ENCODE results near the gene CAPN15. TPM values are rescaled to one million over a fixed set of nuclear protein-coding genes. Genes with fewer than 3 reads are reported as not detected.

The CAPN15 gene
- polyA plus RNA-seq, 1 of the 3 experiments (the other 2 are of a cell fraction) = 22.9 TPM

DNA sequence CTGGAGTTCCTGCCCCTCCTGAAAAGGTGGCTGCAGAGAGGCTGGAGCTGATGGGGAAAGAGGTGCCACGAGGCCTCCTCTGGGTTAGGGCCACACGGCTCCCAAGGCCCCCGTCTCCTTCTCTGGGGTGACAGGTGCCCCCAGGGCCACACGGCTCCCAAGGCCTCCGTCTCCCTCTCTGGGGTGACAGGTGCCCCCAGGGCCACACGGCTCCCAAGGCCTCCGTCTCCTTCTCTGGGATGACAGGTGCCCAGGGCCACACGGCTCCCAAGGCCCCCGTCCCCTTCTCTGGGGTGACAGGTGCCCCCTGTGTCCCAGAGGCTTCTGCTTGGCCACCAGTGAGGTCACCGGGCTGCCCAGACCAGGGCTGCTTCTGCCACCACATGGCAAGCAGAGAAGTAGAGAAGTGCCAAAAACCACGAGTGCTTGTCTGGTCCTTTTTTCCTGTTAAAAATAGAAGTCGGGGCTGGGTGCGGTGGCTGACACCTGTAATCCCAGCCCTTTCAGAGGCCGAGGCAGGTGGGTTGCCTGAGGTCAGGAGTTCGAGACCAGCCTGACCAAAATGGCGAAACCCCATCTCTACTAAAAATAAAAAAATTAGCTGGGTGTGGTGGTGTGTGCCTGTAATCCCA, 4.1 kb downstream of the CAPN15 start:
- Histone ChIP-seq H3K79me2 (ENCODE audit: insufficient read depth) (peaks cover 90% of the 10 kb centered on the region), H3K9me2 (no peaks in the 10 kb centered on the region), H3F3A (replicated peaks; ENCODE audit: insufficient read depth) (peaks cover 8% of the 10 kb centered on the region), H2AFZ (ENCODE audit: low read depth) (no peak overlapping the region), H3K36me3 (replicated peaks in 1 of 2; ENCODE audit: control insufficient read depth in 1 of 2, insufficient read depth in 2 of 2, low read length in 1 of 2) (peaks cover 0 to 10% of the 10 kb centered on the region in 2 experiments), H3K27me3 (ENCODE audit: insufficient read depth) (no peaks in the 10 kb centered on the region), H3K4me3 (ENCODE audit: low read depth in 2 of 2, low read length in 1 of 2) (no peak overlapping the region), H3K4me1 (ENCODE audit: control insufficient read depth in 1 of 2, insufficient read depth in 2 of 2, low read depth in 1 of 2, low read length in 1 of 2) (peaks cover 0 to 9% of the 10 kb centered on the region in 2 experiments; a peak in 1 of 4 replicates), H3K9ac (no peak overlapping the region), H3K27ac (ENCODE audit: low read depth in 2 of 2, low read length in 1 of 2) (no peak overlapping the region), H3K4me2 (no peak overlapping the region), H3K9me3 (no peaks in the 10 kb centered on the region), H4K20me1 (ENCODE audit: insufficient read depth) (peaks cover 63% of the 10 kb centered on the region)
- ChIA-PET POLR2A (no interaction called here), CTCF (interaction anchor here (1.1 kb wide), 1 partner anchor 12 kb away, joined by 3 read pairs; no protein-coding TSS in a partner anchor)
- DNase-seq = no peak
- no peak for TF ChIP-seq TEAD4 (IDR thresholded peaks at IDR 0.05; ENCODE audit: borderline replicate concordance, insufficient read depth)
- WGBS (ENCODE audit: low lambda C conversion rate) = 96% methylated on average over 14 of the region's 16 CpGs

DNA sequence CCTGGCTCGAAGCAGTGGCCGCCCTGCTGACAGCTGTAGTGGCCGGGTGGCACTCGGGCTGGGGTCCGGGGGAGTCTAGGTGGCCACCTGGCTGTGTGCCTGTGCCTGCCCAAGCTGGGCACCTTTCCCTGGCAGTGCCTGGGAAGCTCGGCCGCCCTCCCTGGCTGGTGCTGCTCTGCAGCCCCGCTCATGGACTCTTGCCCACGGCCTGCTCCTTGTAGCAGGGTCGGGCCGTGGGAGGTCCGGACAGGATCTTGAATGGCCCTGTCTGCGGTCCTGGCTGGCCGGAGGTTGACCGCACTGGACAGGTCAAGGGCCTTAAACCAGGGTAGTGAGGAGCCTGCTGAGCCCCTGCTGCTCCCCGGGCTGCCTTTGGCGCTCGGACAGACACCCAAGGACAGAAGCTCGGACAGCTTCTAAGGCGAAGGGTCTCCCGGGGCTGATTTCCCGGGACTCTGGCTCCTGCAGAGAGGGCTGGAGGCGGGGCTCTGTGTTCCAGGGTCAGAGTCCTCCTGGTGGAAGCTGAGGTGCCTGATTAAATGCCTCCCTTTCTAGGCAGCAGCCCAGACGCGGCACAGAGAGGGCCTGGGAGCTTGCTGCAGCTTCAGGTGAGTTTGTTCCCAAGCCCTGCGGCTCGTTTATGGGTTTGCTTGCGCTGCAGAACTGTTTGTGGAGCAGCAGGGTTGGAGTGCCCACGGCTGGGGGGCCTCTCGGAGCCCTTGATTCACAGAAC, 6.0 kb downstream of the CAPN15 start:
- Histone ChIP-seq H3K9me3 (no peaks in the 10 kb centered on the region), H3K9ac (no peak overlapping the region), H3K27me3 (ENCODE audit: insufficient read depth) (no peaks in the 10 kb centered on the region), H3F3A (replicated peaks; ENCODE audit: insufficient read depth) (peaks cover 4% of the 10 kb centered on the region), H2AFZ (ENCODE audit: low read depth) (no peak overlapping the region), H3K4me3 (ENCODE audit: low read depth in 2 of 2, low read length in 1 of 2) (no peak overlapping the region), H3K4me1 (ENCODE audit: control insufficient read depth in 1 of 2, insufficient read depth in 2 of 2, low read depth in 1 of 2, low read length in 1 of 2) (peaks cover 0 to 9% of the 10 kb centered on the region in 2 experiments; a peak in 1 of 4 replicates), H3K79me2 (ENCODE audit: insufficient read depth) (peaks cover 97% of the 10 kb centered on the region), H3K36me3 (replicated peaks in 1 of 2; ENCODE audit: control insufficient read depth in 1 of 2, insufficient read depth in 2 of 2, low read length in 1 of 2) (peaks cover 0 to 29% of the 10 kb centered on the region in 2 experiments), H3K4me2 (no peak overlapping the region), H3K27ac (ENCODE audit: low read depth in 2 of 2, low read length in 1 of 2) (no peak overlapping the region), H3K9me2 (no peaks in the 10 kb centered on the region), H4K20me1 (ENCODE audit: insufficient read depth) (peaks cover 71% of the 10 kb centered on the region)
- ChIA-PET CTCF (no interaction called here), POLR2A (no interaction called here)
- TF ChIP-seq NRF1 (IDR thresholded peaks at IDR 0.05; ENCODE audit: low read depth, low read length) (no peak), TAF1 (IDR thresholded peaks at IDR 0.05; ENCODE audit: borderline replicate concordance, low read depth, low read length) (no peak), FOSL2 (IDR thresholded peaks at IDR 0.05; ENCODE audit: borderline replicate concordance, low read depth) (no peak), RCOR1 (IDR thresholded peaks at IDR 0.05; ENCODE audit: low read length) (no peak), MAX (IDR thresholded peaks at IDR 0.05; ENCODE audit: low read depth) (no peak), GATA2 (CRISPR knock-in tag; IDR thresholded peaks at IDR 0.05) (no peak), RAD21 (IDR thresholded peaks at IDR 0.05; ENCODE audit: low read length) (no peak), GABPA (IDR thresholded peaks at IDR 0.05; ENCODE audit: low read depth) (no peak), JUND (IDR thresholded peaks at IDR 0.05) (no peak), TCF12 (IDR thresholded peaks at IDR 0.05) (no peak), CHD2 (IDR thresholded peaks at IDR 0.05; ENCODE audit: low read length, partially characterized antibody) (no peak), EZH2phosphoT487 (IDR thresholded peaks at IDR 0.05; ENCODE audit: borderline replicate concordance, low read depth) (no peak), EP300 (IDR thresholded peaks at IDR 0.05; ENCODE audit: borderline replicate concordance in 1 of 2, low read depth in 1 of 2, low read length in 1 of 2) (no peak), TEAD4 (IDR thresholded peaks at IDR 0.05; ENCODE audit: borderline replicate concordance, insufficient read depth) (no peak)
- TF ChIP-seq, protein P1, sequence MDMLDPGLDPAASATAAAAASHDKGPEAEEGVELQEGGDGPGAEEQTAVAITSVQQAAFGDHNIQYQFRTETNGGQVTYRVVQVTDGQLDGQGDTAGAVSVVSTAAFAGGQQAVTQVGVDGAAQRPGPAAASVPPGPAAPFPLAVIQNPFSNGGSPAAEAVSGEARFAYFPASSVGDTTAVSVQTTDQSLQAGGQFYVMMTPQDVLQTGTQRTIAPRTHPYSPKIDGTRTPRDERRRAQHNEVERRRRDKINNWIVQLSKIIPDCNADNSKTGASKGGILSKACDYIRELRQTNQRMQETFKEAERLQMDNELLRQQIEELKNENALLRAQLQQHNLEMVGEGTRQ (IDR thresholded peaks at IDR 0.05; ENCODE audit: borderline replicate concordance, low read depth, low read length) = no peak
- TF ChIP-seq, protein P2, sequence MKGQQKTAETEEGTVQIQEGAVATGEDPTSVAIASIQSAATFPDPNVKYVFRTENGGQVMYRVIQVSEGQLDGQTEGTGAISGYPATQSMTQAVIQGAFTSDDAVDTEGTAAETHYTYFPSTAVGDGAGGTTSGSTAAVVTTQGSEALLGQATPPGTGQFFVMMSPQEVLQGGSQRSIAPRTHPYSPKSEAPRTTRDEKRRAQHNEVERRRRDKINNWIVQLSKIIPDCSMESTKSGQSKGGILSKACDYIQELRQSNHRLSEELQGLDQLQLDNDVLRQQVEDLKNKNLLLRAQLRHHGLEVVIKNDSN (IDR thresholded peaks at IDR 0.05; ENCODE audit: borderline replicate concordance, low read depth) = no peak
- TF ChIP-seq, protein P3, sequence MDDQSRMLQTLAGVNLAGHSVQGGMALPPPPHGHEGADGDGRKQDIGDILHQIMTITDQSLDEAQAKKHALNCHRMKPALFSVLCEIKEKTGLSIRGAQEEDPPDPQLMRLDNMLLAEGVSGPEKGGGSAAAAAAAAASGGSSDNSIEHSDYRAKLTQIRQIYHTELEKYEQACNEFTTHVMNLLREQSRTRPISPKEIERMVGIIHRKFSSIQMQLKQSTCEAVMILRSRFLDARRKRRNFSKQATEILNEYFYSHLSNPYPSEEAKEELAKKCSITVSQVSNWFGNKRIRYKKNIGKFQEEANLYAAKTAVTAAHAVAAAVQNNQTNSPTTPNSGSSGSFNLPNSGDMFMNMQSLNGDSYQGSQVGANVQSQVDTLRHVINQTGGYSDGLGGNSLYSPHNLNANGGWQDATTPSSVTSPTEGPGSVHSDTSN (IDR thresholded peaks at IDR 0.05) = no peak
- TF ChIP-seq, protein P4, sequence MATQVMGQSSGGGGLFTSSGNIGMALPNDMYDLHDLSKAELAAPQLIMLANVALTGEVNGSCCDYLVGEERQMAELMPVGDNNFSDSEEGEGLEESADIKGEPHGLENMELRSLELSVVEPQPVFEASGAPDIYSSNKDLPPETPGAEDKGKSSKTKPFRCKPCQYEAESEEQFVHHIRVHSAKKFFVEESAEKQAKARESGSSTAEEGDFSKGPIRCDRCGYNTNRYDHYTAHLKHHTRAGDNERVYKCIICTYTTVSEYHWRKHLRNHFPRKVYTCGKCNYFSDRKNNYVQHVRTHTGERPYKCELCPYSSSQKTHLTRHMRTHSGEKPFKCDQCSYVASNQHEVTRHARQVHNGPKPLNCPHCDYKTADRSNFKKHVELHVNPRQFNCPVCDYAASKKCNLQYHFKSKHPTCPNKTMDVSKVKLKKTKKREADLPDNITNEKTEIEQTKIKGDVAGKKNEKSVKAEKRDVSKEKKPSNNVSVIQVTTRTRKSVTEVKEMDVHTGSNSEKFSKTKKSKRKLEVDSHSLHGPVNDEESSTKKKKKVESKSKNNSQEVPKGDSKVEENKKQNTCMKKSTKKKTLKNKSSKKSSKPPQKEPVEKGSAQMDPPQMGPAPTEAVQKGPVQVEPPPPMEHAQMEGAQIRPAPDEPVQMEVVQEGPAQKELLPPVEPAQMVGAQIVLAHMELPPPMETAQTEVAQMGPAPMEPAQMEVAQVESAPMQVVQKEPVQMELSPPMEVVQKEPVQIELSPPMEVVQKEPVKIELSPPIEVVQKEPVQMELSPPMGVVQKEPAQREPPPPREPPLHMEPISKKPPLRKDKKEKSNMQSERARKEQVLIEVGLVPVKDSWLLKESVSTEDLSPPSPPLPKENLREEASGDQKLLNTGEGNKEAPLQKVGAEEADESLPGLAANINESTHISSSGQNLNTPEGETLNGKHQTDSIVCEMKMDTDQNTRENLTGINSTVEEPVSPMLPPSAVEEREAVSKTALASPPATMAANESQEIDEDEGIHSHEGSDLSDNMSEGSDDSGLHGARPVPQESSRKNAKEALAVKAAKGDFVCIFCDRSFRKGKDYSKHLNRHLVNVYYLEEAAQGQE (IDR thresholded peaks at IDR 0.05; ENCODE audit: low read depth, low read length) = no peak
- no peak for DNase-seq
- 60% methylated on average over 3 of the region's 30 CpGs for WGBS (ENCODE audit: low lambda C conversion rate)

All from SK-N-SH (cell line).